HG03060 (cell line): Measurements from ENCODE around the gene RNF186.

ENCODE experiments used
- ATAC-seq: cut with Tn5 transposase; IDR thresholded peaks from one replicate; pipeline ENCODE4 v1.9.1; 2021; ENCODE audit warnings: low read depth, moderate number of reproducible peaks; ENCODE audit not compliant: unreplicated experiment

Gene RNF186

GRCh38 chr1:19769211-19769932 is 45.7 kb downstream of the RNF186 start:
- no peak for ATAC-seq

GRCh38 chr1:19768353-19769210 is 46.5 kb downstream of the RNF186 start:
- ATAC-seq, result no peak

GRCh38 chr1:19765623-19766022 is 49.5 kb downstream of the RNF186 start:
- no peak for ATAC-seq

GRCh38 chr1:19764848-19765247 is 50.2 kb downstream of the RNF186 start:
- no peak for ATAC-seq
